Epithelial cell of proximal tubule (primary cell): ENCODE measurements around the gene PAFAH2. TPM values are rescaled to one million over a fixed set of nuclear protein-coding genes. Genes with fewer than 3 reads are reported as not detected.

Source experiments
- DNase-seq: peaks from one replicate; pipeline ENCODE4 v3.0.0-alpha.2; 2011; ENCODE audit warnings: low read depth
- H3K4me3 ChIP-seq: 2 replicates; pipeline ENCODE4 v1.5.1; 2011; ENCODE audit warnings: low read depth, mild to moderate bottlenecking, low read length
- CTCF ChIP-seq: conservative IDR thresholded peaks from 2 replicates; pipeline ENCODE4 v1.5.1; 2012; ENCODE audit warnings: low read depth, mild to moderate bottlenecking, low read length
- total RNA-seq: library from RNA; depleted of rRNA; stranded (reverse); fragments of >200 nt; gene quantifications from 2 replicates; pipeline ENCODE4 v1.2.3, GENCODE V29; 2015

Gene PAFAH2
- total RNA-seq, 1 donor from 2014 or later = 12.0 TPM

GRCh38 chr1:25911162-25911561 lies 86.7 kb downstream of the PAFAH2 start:
- TF ChIP-seq CTCF = no peak
- H3K4me3 ChIP-seq = no peak overlapping the region
- DNase-seq = no peak

Other genes with a start within 250 kb of the PAFAH2 start
- gene SELENON, start 197.9 kb downstream of the PAFAH2 start, total RNA-seq = 31.2 and 35.1 TPM in 2 replicates
- gene MTFR1L, start 178.1 kb downstream of the PAFAH2 start, total RNA-seq = 21.6 and 27.3 TPM in 2 replicates
- gene AUNIP, start 138.6 kb downstream of the PAFAH2 start, total RNA-seq = 6.2 and 13.0 TPM in 2 replicates
- gene PAQR7, start 122.4 kb downstream of the PAFAH2 start, total RNA-seq = 9.4 and 15.0 TPM in 2 replicates
- gene STMN1, start 91.6 kb downstream of the PAFAH2 start, total RNA-seq = 396 and 554 TPM in 2 replicates
- 0.07 and 0.12 TPM in 2 replicates for gene EXTL1, start 23.7 kb upstream of the PAFAH2 start, total RNA-seq
- gene SLC30A2, start 48.1 kb upstream of the PAFAH2 start, total RNA-seq = not detected in 2 replicates
- gene TRIM63, start 69.6 kb upstream of the PAFAH2 start, total RNA-seq = not detected in 2 replicates
- 3.0 and 12.3 TPM in 2 replicates for gene PDIK1L, start 113.8 kb upstream of the PAFAH2 start, total RNA-seq
- gene FAM110D, start 161.0 kb upstream of the PAFAH2 start, total RNA-seq = not detected in 2 replicates
- gene C1orf232, start 170.9 kb upstream of the PAFAH2 start, total RNA-seq = not detected in 2 replicates
- 80.4 and 89.3 TPM in 2 replicates for gene ZNF593, start 171.8 kb upstream of the PAFAH2 start, total RNA-seq
- gene ZNF593OS, start 173.8 kb upstream of the PAFAH2 start, total RNA-seq = not detected in 2 replicates
- 6.7 and 14.8 TPM in 2 replicates for gene CNKSR1, start 179.4 kb upstream of the PAFAH2 start, total RNA-seq
- gene CATSPER4, start 192.5 kb upstream of the PAFAH2 start, total RNA-seq = not detected in 2 replicates
- 14.6 and 20.8 TPM in 2 replicates for gene CEP85, start 236.1 kb upstream of the PAFAH2 start, total RNA-seq